HG03558 (cell line): ENCODE results near the gene PCNX2.
"Not testable (repeated sequence)": the region's sequence is repeated elsewhere in the genome, so short reads cannot be mapped to it uniquely, and the experiment has no call there.

Source experiments
- ATAC-seq: cut with Tn5 transposase; IDR thresholded peaks from one replicate; pipeline ENCODE4 v1.9.1; 2021; ENCODE audit warnings: moderate number of reproducible peaks; ENCODE audit not compliant: unreplicated experiment; ENCODE audit errors: extremely low read depth

The PCNX2 gene

DNA sequence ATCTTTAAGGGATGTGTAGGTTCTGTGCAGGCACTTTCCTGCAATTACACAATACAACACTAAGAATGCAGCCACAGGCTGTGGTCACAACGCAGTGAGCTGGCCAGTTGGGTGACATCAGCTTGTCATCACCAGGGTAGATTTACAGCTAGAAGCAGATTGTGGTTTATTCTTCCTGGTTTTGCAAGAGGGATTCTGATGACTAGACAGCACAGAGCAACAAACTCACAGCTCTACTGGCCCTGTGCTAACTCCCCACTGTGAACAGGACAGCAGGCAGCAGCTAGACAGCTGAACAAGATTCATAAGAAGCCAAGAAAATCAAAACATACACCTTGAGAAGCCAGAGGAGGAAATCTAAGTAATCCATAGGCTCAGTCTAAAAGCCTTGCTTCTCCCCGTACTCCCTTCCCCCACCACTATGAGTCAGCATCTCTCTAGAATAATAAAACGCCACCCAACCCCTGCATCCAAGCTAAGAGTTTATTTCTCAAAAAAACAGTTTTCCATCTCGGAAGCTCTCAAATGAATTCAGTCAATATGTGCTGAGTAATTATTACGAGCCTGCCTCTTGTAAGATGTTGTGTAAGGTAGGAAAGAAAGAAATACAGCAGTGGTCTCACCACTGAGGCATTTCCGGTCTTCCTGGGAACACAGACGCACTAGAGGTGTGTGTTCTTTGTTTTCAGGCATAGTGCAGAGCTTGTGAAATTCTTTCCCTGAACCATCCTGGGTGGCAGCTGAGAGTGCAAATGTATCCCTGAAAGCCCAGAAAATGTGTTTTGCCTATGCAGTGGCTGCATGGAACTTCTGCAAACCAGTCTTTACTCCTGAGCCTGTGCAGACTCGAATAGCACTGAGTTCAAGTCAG lies 182.3 kb downstream of the PCNX2 start:
- ATAC-seq: peak; percentile 79

DNA sequence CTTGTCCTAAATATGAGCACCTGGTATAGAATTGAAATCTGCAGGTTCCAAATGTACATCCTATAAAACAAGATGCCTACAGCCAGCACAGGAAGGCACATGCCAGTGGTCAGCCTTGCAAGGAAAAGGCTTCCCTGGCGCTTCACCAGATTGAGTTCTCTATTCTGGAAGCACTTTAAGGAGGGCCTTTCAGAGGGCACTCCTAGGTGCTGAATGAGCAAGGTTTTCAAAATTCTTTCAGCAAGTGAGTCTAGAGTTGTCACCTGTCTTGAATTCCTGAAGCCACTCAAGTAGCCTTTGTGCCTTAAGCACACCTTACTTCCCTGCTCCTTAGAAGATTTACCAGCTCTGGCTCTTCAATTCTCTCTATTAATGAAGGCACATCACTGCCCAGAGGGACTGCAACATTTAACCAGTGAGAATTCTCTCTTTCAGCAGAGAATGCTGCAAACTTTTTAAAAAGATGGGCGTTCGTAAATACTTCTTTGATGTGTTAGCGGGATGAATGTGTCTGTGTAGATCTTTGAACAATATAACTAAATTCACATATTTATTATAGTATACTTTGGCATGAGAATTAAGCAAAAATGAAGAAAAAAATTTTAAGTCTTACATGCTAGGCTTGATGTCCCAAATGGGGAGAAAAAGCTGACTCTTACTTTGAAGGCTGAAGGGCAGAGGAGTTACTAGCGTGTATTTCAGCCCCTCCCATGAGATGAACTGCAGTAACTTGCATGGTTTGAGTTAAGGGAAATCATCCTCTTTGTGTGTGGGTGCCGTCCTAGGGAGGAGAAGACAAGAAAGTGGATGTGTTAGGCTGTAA lies 183.1 kb downstream of the PCNX2 start:
- ATAC-seq: no peak

DNA sequence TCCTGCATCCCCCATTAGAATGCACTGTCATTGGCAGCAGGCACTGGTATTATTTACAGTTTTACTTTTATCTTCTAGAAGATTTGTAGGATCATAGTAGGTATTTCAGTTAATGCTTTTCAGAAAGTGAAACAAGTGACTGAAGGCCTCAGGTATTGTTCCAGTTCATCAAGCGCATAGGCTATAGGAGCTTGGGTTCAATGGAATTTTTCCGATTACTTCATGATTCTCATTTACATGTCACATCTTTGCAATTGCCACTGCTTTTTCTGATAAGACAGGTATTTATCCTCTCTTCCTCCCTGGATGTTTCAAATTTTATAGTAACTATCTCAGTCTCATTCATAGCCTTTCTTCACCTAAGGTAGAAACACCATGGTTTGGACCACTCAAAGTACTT lies 183.8 kb downstream of the PCNX2 start:
- ATAC-seq: no peak

GRCh38 chr1:233109096-233109495 lies 186.4 kb downstream of the PCNX2 start:
- ATAC-seq: no peak

DNA sequence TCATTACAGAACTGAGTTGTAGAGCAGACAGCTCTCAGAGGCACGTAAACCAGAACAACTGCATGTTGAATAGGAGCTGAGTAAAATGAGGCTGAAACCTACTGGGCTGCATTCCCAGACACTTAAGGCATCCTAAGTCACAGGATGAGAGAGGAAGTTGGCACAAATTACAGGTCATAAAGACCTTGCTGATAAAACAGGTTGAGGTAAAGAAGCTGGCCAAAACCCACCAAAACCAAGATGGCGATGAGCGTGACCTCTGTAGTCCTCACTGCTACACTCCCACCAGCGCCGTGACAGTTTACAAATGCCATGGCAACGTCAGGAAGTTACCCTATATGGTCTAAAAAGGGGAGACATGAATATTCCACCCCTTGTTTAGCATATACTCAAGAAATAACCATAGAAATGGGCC lies 187.8 kb downstream of the PCNX2 start:
- ATAC-seq: not testable (repeated sequence)

DNA sequence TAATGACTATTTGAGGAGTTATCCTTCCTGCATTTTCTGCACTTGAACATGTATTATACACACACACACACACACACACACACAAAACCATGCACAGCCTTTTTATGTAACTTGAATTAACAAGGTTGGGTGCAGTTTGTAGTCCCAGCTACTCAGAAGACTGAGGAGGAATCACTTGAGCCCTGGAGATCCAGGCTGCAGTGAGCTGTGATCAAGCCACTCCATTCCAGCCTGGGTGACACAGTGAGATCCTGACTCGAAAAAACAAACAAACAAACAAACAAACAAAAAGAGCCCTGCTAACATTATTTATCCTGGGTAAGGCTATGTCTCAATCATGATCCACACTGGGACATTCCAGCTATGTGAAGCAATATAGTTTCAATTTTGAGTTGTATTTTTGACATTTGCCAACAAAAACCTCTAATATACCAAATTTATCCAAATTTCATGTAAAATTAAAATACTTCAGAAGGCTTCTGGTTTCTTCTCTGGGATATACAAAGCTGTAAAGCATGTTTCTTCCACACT lies 188.3 kb downstream of the PCNX2 start:
- no peak for ATAC-seq

DNA sequence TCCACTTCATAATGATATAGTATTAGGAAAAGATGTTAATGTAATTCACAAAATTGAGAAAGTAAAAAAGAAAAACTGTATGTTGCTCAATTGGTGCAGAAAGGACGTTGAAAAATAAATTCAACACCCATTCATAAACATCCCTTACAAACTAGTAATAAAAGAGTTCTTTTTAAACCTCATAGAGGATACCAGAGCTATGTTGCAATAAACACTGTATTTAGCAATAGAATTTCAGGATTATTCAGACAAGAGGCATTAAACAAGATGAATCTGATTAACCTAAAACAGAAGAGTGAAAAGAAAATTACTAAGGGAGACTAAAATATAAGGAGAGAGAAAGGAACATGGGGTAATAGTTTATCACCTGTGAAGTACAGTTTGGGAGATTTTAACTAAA lies 190.3 kb downstream of the PCNX2 start:
- ATAC-seq: no peak

DNA sequence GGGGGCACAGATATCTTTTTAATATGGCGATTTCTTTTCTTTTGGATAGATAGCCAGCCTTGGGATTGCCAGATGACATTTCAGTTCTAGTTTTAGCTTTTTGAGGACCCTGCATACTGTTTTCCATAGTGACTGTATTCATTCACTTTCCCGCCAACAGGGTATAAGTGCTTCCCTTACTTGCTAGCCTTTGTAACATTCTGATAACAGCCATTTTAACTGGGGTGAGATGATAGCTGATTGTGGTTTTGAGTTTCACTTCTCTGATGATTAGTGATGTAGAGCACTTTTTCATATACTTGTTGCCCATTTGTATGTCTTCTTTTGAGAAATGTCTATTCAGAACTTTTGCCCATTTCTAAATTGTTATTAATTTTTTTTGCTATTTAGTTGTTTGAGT lies 193.2 kb downstream of the PCNX2 start:
- no peak for ATAC-seq

DNA sequence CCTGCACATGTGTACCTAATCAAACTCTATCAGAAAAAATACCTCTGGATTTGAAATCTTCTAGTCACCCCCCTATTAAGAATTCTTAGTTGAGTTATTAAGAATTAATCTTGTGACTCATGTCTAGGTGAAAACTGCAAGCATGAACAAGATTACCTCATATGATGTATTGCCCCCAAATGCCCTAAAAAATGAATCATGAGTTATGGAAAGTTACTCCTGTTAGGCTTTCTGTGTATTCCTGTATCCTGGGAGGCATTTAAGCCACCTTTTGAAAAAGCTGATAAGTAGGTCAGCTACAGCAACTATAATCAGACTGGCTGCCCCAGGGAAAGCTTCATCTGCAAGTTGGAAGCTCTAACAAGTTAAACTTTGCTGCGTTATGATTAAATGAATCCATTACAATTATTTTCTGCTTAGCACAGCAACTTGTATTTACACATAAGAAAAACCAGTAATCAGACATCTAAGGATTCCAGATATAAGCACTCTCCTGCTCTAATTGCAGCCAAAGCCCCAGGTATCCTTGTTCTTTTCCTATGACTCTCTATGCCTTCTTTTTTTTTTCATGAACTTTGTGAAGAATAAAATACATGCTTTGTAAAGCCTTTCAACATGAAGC lies 197.5 kb downstream of the PCNX2 start:
- ATAC-seq: no peak

- ATAC-seq: no peak
Measured at GRCh38 chr1:233097546-233097945, 198.0 kb downstream of the PCNX2 start.

- ATAC-seq: no peak
Measured at GRCh38 chr1:233094691-233095090, 200.8 kb downstream of the PCNX2 start.

GRCh38 chr1:233094269-233094668 lies 201.3 kb downstream of the PCNX2 start:
- ATAC-seq: no peak

DNA sequence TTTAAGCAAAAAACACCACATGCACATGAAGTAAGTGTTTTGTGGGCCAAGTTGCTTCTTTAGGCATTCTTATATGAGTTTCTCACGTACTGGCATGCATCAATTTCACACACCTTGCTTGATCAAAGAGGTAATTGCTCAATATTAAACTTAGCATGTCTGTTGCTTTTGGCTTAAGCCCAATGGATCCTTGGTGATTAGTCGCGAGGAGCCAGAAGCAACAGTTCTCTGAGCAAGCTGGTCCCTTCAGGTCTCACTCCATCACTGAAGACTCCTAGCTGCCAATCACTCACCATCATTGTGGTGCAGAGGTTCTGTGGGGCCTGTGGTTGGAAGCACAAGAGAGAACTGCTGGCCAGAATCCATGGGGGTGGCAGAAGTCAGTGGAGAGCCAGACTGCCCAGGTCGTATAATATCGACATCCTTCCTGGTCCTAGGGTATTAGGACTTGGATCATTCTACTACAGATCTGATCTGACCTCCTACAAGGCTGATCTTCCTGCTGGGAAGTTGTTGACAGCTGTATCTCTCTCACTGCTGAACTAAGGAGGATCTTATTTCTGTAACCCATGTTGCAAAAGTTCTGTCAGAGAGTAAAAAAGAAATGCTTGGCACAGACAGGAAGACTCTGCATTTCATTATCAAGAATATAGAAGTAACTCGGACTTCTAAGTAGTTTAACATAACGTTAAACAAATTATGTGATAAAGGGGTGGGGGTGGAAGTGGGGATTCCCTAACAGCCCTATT lies 204.6 kb downstream of the PCNX2 start:
- no peak for ATAC-seq

DNA sequence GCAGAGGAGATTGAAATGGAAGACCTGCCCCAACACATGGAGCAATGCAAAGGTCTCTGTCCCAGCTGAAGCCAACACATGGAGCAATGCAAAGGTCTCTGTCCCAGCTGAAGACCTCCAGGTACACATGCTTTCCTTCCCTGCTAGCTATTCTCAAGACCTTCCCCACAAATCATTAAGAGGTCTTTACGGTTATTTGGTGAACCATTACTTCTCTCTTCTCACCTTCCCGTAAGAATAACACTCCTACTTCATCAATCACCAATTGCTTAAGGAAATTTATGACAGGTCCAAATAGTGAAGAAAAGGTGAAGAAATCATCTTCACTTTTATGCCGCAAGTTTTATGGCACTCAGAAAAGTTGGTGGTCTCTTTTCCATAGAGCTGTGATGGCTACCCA lies 206.3 kb downstream of the PCNX2 start:
- no peak for ATAC-seq

DNA sequence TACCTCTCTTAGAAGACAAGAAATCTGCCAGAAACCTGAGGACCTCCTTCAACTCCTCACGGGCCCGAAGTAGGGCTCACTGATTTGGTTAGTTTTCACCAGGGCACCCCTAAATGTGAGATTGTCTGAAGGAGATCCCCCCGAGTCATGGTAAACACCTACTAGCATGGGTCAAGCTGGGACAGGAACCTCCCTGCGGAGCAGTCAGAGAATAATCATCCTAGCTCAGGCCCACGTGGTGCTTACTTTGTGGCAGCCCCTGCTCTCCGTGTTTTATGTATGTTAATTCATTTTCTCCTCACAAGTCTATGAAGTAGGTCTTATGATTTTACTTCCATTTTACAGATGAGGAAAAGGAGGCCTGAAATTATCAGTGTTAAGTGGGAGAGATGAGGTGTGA lies 206.9 kb downstream of the PCNX2 start:
- ATAC-seq: no peak

DNA sequence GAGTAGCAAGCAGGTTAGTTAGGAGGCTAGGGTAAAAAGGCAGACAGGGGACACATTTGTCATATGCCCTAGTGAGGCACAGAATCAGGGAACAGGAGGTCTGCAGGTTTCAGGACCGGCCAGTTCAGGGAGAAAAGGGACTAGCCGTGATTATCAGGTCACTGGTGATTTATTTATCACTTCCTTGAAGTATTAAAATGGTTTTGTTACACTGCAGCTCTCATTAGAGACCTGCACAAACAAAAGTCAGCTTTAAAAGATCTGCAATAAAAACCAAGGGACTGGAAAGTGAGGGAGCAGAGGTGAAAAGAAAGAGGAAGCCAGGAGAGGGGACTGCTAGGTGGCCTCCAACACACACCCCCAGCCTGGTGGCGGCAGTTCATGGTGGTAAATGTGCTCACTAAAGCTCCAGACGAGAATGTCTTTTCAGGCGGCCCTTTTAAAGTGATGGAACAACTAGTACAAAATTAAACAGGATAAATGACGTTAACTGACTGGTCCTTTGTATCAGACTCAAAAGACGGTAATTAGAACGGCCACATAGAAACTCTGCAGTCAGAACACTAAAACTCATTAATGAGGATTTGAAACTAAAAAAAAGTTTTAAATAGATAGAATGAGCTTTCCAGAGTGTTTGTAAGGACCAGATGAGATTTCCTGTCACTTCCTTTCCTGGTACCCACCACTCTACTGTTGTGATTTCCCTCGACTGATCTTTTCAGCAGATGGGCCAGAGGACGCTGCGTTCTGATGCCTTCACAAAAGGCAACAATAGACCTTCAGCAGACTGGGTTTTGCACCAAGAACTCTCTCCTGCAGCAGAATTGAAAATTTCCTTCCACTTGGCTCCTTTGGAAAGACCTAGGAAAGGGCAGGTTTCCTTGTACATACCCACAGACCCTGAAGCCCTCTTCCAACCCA lies 208.3 kb downstream of the PCNX2 start:
- ATAC-seq: no peak

- no peak for ATAC-seq
Measured at GRCh38 chr1:233085566-233085965, 210.0 kb downstream of the PCNX2 start.

DNA sequence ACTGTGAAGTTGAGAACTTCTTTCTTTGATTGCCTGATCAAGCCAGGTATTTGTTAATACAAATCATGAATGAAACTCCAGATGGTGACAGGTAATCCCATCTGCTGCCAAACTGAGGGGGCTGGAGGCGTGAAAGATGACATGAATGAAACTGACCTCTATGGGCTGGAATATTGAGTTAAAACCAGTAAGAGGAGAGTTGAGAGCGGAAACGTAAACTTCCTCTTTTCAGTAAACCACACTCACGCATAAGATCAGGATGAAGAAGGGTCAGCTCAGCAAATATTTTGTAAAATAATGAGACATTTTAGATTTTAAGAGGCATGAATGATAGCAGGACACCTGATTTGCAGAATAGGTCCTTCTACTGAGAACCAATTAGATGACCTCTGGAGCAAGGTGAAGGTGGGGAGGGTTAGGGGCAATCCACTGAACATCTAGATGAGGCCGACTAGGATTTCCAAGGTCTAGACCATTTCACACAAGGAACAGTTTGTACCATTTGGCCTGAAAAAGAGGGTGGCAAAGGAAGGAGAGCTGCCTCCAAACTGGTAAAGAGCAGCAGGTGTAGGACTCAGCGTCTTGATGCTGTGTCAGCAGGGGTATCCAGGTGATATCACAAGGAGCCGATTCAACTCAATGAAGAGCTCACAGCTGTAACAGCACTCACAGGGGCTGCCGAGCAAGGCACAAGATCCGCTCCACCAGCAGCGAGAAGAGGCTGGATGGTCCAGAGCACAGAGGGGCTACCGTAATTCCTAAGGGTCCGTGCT lies 212.6 kb downstream of the PCNX2 start:
- ATAC-seq: no peak
